HG02973 (cell line): Measurements from ENCODE around the gene TLE2.
"Not testable (repeated sequence)": the region's sequence is repeated elsewhere in the genome, so short reads cannot be mapped to it uniquely, and the experiment has no call there.

Experiments used
- ATAC-seq: cut with Tn5 transposase; IDR thresholded peaks from one replicate; pipeline ENCODE4 v1.9.1; 2021; ENCODE audit warnings: moderate library complexity; ENCODE audit not compliant: unreplicated experiment

TLE2 gene

GRCh38 chr19:3015126-3016057, 13.7 kb downstream of the TLE2 start:
- no peak for ATAC-seq

GRCh38 chr19:3014135-3014534, 14.9 kb downstream of the TLE2 start:
- ATAC-seq, result no peak

GRCh38 chr19:3013263-3013725, 15.8 kb downstream of the TLE2 start:
- no peak for ATAC-seq

DNA sequence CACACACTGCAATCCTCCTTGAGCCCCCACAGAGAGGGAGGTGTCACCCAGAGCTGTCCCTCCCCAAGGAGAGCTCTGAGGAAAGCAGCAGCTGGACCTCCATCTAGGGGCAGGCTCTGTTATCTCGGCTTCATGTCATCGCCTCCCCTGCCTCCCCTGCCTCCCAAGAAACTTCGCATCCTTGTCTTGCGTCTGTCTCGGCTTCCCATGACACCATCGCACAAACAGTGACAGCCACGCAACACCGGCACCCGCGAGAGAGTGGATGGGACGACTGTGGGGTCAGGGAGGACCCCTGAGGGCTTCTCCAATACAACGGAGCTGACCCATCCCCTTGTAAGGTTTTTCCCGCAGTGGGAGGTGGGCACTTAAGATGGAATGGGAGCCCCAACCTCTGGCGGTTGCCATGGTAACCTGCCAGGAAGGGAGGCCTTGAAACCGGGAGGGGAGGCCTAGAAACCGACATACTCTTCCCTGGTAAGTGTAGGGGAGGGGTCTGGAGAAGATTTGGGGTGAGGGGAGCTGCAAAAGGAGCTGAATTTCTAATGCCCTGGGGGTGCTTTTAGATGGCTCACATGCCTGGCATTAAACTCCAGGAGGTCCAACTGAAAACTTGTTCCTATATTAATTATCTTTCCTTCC, 16.3 kb downstream of the TLE2 start:
- ATAC-seq, result no peak

- not testable (repeated sequence) for ATAC-seq
These were observed 17.0 kb downstream of the TLE2 start for GRCh38 chr19:3012059-3012458.

DNA sequence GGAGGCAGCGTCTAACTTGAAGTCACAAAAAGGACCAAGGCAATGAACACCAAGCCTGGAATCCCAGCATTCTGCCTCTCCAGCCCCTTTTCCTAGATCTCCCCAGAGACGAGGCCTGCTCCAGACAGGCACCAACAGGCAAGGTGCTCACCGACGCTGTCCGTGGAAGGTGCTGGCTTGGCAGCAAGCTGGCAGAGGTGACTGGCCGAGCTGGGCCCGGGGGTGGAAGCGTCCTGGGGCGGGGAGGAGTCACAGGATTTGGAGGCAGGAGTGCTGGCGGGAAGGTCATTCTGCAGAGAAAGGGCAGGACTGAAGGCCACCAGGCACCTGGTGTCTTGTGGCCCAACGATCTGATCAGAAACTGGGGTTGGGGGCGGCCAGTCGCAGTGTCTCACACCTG, 18.2 kb downstream of the TLE2 start:
- ATAC-seq, result no peak

GRCh38 chr19:3008994-3009393, 20.1 kb downstream of the TLE2 start:
- ATAC-seq, result no peak

DNA sequence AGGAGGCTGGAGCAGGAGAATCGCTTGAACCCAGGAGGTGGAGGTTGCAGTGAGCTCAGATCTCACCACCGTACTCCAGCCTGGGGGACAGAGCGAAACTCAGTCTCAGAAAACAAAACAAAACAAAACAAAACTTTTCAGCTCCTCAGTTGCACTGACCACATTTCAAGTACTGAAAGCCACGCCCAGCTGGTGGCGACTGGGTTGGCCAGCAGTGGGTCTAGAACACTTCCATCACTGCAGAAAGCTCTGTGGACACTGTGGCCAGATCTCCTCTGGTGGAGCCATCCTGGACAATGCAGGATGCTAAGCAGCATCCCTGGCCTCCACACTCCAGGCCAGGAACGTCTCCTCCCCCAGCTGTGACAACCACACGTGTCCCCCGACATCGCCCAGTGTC, 21.1 kb downstream of the TLE2 start:
- no peak for ATAC-seq

- no peak for ATAC-seq
These were observed 22.9 kb downstream of the TLE2 start for GRCh38 chr19:3006075-3006767.

- no peak for ATAC-seq
These were observed 23.7 kb downstream of the TLE2 start for GRCh38 chr19:3005345-3005744.

GRCh38 chr19:3004522-3004921, 24.6 kb downstream of the TLE2 start:
- ATAC-seq, result no peak

GRCh38 chr19:3003046-3003445, 26.0 kb downstream of the TLE2 start:
- no peak for ATAC-seq

DNA sequence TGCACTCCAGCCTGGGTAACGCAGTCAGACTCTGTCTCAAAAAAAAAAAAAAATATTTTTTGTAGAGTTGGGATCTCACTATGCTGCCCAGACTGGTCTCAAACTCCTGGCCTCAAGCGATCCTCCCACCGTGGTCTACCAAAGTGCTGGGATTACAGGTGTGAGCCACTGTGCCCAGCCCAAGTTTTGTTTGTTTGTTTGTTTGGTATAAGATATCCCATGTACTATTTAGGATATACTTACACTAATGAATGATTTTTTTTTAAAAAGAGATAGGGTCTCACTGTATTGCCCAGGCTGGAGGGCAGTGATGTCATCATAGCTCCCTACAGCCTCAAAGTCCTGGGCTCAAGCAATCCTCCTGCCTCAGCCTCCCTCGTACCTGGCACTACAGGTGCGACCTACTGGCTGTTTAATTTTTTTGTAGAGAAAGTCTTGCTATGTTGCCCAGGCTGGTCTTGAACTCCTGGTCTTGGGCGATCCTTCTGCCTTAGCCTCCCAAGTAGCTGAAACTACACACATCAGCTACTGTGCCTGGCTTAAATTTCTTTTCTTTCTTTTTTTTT, 27.8 kb downstream of the TLE2 start:
- ATAC-seq, result no peak

DNA sequence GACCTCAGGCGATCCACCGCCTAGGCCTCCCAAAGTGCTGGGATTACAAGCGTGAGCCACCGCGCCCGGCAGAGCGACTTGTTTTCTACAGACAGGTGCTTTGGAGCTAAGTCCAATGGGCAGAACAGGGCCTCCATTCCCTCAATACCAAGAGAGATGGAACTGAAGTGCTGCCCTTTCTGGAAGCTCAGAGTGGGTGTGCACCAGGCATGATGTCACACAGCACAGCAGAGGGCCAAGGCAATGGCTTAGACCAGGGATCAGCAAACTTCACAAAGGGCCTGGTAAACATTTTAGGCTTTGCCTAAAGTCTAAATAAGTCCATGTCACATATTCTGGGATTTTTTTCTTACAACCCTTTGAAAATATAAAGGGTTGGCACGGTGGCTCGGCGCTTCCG, 30.4 kb downstream of the TLE2 start:
- no peak for ATAC-seq

GRCh38 chr19:2997720-2998119, 31.4 kb downstream of the TLE2 start:
- no peak for ATAC-seq

- no peak for ATAC-seq
These were observed 34.4 kb downstream of the TLE2 start for GRCh38 chr19:2994588-2995131.

GRCh38 chr19:2993579-2993978, 35.5 kb downstream of the TLE2 start:
- no peak for ATAC-seq

GRCh38 chr19:2992958-2993357, 36.1 kb downstream of the TLE2 start:
- no peak for ATAC-seq

DNA sequence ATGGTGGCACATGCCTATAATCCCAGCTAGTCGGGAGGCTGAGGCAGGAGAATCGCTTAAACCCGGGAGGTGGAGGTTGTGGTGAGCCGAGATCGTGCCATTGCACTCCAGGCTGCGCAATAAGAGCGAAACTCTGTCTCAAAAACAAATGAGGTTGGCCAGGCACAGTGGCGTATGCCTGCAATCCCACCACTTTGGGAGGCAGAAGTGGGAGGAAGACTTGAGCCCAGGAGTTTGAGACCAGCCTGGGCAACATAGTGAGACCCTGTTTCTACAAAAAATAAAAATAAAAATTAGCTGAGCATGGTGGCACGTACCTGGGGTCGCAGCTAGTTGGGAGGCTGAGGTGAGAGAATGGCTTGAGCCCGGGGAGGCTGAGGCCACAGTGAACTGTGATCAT, 36.7 kb downstream of the TLE2 start:
- not testable (repeated sequence) for ATAC-seq

GRCh38 chr19:2989236-2989946, 39.7 kb downstream of the TLE2 start:
- no peak for ATAC-seq
